Endothelial cell of umbilical vein (primary cell): ENCODE measurements around the gene MGME1. TPM values are rescaled to one million over a fixed set of nuclear protein-coding genes. Genes with fewer than 3 reads are reported as not detected.

Experiments
- BruUV-seq: library from RNA; stranded (reverse); fragments of 400-500 nt; replicated peaks from 2 replicates; lab custom pipeline; 2021; lab: Mats Ljungman, UMichigan
- CTCF ChIA-PET: fragments of 300-600, 350-600 bp; sonication (Branson Sonifier 250); formaldehyde crosslinking; loops from one replicate; lab custom pipeline; 2021; ENCODE audit warnings: antibody characterized with exemption, inconsistent platforms; lab: Charles Lee
- POLR2A ChIA-PET: fragments of 300-600, 350-600 bp; sonication (Branson Sonifier 250); formaldehyde crosslinking; loops from one replicate; lab custom pipeline; 2021; ENCODE audit warnings: antibody characterized with exemption, inconsistent platforms; lab: Charles Lee
- DNase-seq: peaks from one replicate; pipeline ENCODE4 v3.0.0-alpha.2; 2011; ENCODE audit warnings: low read depth, low spot score
- FAIRE-seq: peaks from 2 replicates; lab custom pipeline; 2011; peaks lifted over from hg19 to GRCh38; lab: Jason Lieb, UNC
- H2AFZ ChIP-seq: 2 replicates; pipeline ENCODE4 v1.6.0; 2012; ENCODE audit warnings: low read depth, low read length, control low read depth, inconsistent platforms
- H3K27ac ChIP-seq: 2 replicates; pipeline ENCODE4 v1.5.1; 2011; ENCODE audit warnings: low read depth, mild to moderate bottlenecking, control low read depth, low read length, moderate library complexity; ENCODE audit not compliant: insufficient read depth
- H3K27me3 ChIP-seq, 2 experiments: 2 replicates each; pipeline versions ENCODE4 v1.6.0 to v1.6.1; 2011; ENCODE audit warnings: low read length in 2 of 2, mixed read lengths in 1 of 2; ENCODE audit not compliant: control insufficient read depth in 2 of 2, insufficient read depth in 2 of 2
- H3K36me3 ChIP-seq, 2 experiments: 2 replicates in 1 of 2; 3 replicates in 1 of 2; pipeline ENCODE4 v1.5.1; 2011; ENCODE audit warnings: low read length in 2 of 2, mild to moderate bottlenecking in 1 of 2, moderate library complexity in 1 of 2; ENCODE audit not compliant: control insufficient read depth in 2 of 2, insufficient read depth in 2 of 2; ENCODE audit errors: extremely low read depth in 1 of 2
- H3K4me1 ChIP-seq: 3 replicates; pipeline ENCODE4 v1.5.1; 2011; ENCODE audit warnings: mild to moderate bottlenecking, low read length; ENCODE audit not compliant: control insufficient read depth, insufficient read depth; ENCODE audit errors: extremely low read depth
- H3K4me2 ChIP-seq: 2 replicates; pipeline ENCODE4 v1.6.1; 2011; ENCODE audit warnings: low read length, control low read depth, mixed read lengths; ENCODE audit not compliant: insufficient read depth
- H3K4me3 ChIP-seq, 3 experiments: fragments of 200-600 bp in 1 of 3; sonication (generic), shearing (Covaris generic) in 1 of 3; replicated peaks in 1 of 3; 2 replicates each; pipeline ENCODE4 v1.5.1; 2011 to 2016; ENCODE audit warnings: control low read depth in 3 of 3, low read length in 3 of 3, mild to moderate bottlenecking in 2 of 3, inconsistent platforms in 1 of 3, low read depth in 1 of 3, moderate library complexity in 1 of 3; ENCODE audit not compliant: insufficient read depth in 1 of 3
- H3K79me2 ChIP-seq: 2 replicates; pipeline ENCODE4 v1.6.0; 2012; ENCODE audit warnings: low read length, inconsistent platforms; ENCODE audit not compliant: control insufficient read depth, insufficient read depth
- H3K9ac ChIP-seq: replicated peaks from 2 replicates; pipeline ENCODE3; 2011; ENCODE audit warnings: low read length, control low read depth; ENCODE audit not compliant: insufficient read depth; ENCODE audit errors: extremely low read depth
- H3K9me1 ChIP-seq: replicated peaks from 3 replicates; pipeline ENCODE4 v1.6.0; 2011; ENCODE audit warnings: mild to moderate bottlenecking, low read length; ENCODE audit not compliant: control insufficient read depth, insufficient read depth; ENCODE audit errors: extremely low read depth
- H3K9me3 ChIP-seq: replicated peaks from 2 replicates; pipeline ENCODE4 v1.5.1; 2012; ENCODE audit warnings: low read length, inconsistent platforms; ENCODE audit not compliant: control insufficient read depth, insufficient read depth
- H4K20me1 ChIP-seq: replicated peaks from 2 replicates; pipeline ENCODE3; 2011; ENCODE audit warnings: mild to moderate bottlenecking, low read length; ENCODE audit not compliant: control insufficient read depth, insufficient read depth; ENCODE audit errors: extremely low read depth
- CTCF ChIP-seq, 2 donors: IDR thresholded peaks; 1 replicate in 1 of 2; 2 replicates in 1 of 2; pipeline ENCODE4 v1.5.1; 2011; ENCODE audit warnings: low read length in 2 of 2, mild to moderate bottlenecking in 2 of 2, moderate library complexity in 2 of 2, control low read depth in 1 of 2, inconsistent platforms in 1 of 2, low read depth in 1 of 2; ENCODE audit not compliant: insufficient read depth in 1 of 2; ENCODE audit errors: extremely low read depth in 1 of 2
- EZH2 ChIP-seq: IDR thresholded peaks from 2 replicates; pipeline ENCODE4 v1.6.1; 2012; ENCODE audit warnings: borderline replicate concordance, low read depth, mild to moderate bottlenecking, moderate library complexity, low read length, inconsistent platforms; ENCODE audit not compliant: severe bottlenecking
- FOS ChIP-seq: IDR thresholded peaks from 2 replicates; pipeline ENCODE4 v1.6.1; 2011; ENCODE audit warnings: mild to moderate bottlenecking, low read length, moderate library complexity, borderline replicate concordance; ENCODE audit not compliant: insufficient read depth
- GATA2 ChIP-seq: IDR thresholded peaks from 2 replicates; pipeline ENCODE4 v1.7.0; 2011; ENCODE audit warnings: low read depth, mild to moderate bottlenecking, moderate library complexity, mixed read lengths, low read length; ENCODE audit not compliant: insufficient read length, insufficient read depth
- JUN ChIP-seq: IDR thresholded peaks from 2 replicates; pipeline ENCODE4 v1.6.1; 2011; ENCODE audit warnings: borderline replicate concordance, low read depth; ENCODE audit not compliant: insufficient read length, insufficient read depth
- MAX ChIP-seq: IDR thresholded peaks from 2 replicates; pipeline ENCODE4 v1.6.1; 2011; ENCODE audit not compliant: insufficient read depth, insufficient read length
- MYC ChIP-seq: IDR thresholded peaks from one replicate; pipeline ENCODE4 v1.6.1; 2011; ENCODE audit warnings: mild to moderate bottlenecking, low read depth, low read length
- POLR2A ChIP-seq: IDR thresholded peaks from 2 replicates; pipeline ENCODE4 v1.6.1; 2012; ENCODE audit warnings: low read depth, mild to moderate bottlenecking, control low read depth, low read length
- POLR2AphosphoS5 ChIP-seq: IDR thresholded peaks from 2 replicates; pipeline ENCODE4 v1.6.1; 2012; ENCODE audit warnings: low read depth, mild to moderate bottlenecking, control low read depth, low read length, moderate library complexity; ENCODE audit not compliant: insufficient read depth
- dilution Hi-C: fragments of 300-500 bp; cut with MboI; formaldehyde crosslinking; loops from one replicate; pipeline ENCODE4 v1.15.0; 2019; ENCODE audit warnings: low sequenced_read_pairs; ENCODE audit not compliant: extremely low pct_ligation_motif_present
- intact Hi-C: fragments of 100-400 bp; cut with micrococcal nuclease; formaldehyde crosslinking; loops from one replicate; pipeline ENCODE4 v1.10.0; 2022
- polyA plus RNA-seq, 4 experiments: library from polyadenylated mRNA; depleted of rRNA in 3 of 4; stranded (reverse) in 3 of 4; unstranded in 1 of 4; fragments of >200 nt; gene quantifications; 2 replicates each; pipeline versions ENCODE4 v1.2.1 to v1.2.3, GENCODE V29; 2011 to 2012; ENCODE audit warnings: missing spikeins in 1 of 4
- total RNA-seq: library from RNA; stranded (reverse); gene quantifications from 2 replicates; pipeline ENCODE4 v1.2.3, GENCODE V29; 2021

The MGME1 gene
- total and polyA plus RNA-seq, 2 donors (not counting 3 experiments of a cell fraction or from before 2014, with no cell fraction given), result 8.9 to 26.2 TPM

- intact Hi-C loops (no loop called here), dilution Hi-C loops (no loop called here)
- FAIRE-seq (no peak), DNase-seq (no peak)
- H3K79me2 ChIP-seq, result no peaks in the 10 kb centered on the region
- no peaks in the 10 kb centered on the region for H3K36me3 ChIP-seq
- H3K4me2 ChIP-seq, result no peak overlapping the region
- no peak overlapping the region for H3K9ac ChIP-seq
- H3K27me3 ChIP-seq, result no peaks in the 10 kb centered on the region
- H3K9me1 ChIP-seq, result no peaks in the 10 kb centered on the region
- H4K20me1 ChIP-seq, result no peaks in the 10 kb centered on the region
- CTCF ChIA-PET, result interaction anchor here (0.6 to 1.4 kb wide), 3 partner anchors 9 to 46 kb away, joined by 3 to 5 read pairs (median 3); no protein-coding TSS in a partner anchor
- no peak overlapping the region for H2AFZ ChIP-seq
- POLR2A ChIA-PET, result no interaction called here
- no TSS peak for BruUV-seq
- H3K4me1 ChIP-seq, result no peaks in the 10 kb centered on the region
- H3K9me3 ChIP-seq, result no peaks in the 10 kb centered on the region
- no peak overlapping the region for H3K27ac ChIP-seq
- H3K4me3 ChIP-seq, result no peak overlapping the region
- TF ChIP-seq POLR2AphosphoS5, result no peak
- no peak for TF ChIP-seq GATA2
- TF ChIP-seq CTCF (IDR thresholded peaks at IDR 0.05; ENCODE audit: extremely low read depth in 1 of 2, insufficient read depth in 1 of 2, low read depth in 1 of 2, low read length in 2 of 2), result no peak
- no peak for TF ChIP-seq JUN
- TF ChIP-seq MYC, result no peak
- TF ChIP-seq MAX, result no peak
- TF ChIP-seq POLR2A, result no peak
- TF ChIP-seq FOS, result no peak
- no peak for TF ChIP-seq EZH2
These were observed 35.7 kb downstream of the MGME1 start for GRCh38 chr20:18004384-18005031.
